GM23338 (cell line): Measurements from ENCODE around the gene SH2D2A.

ENCODE experiments used
- CREB1 ChIP-seq: fragments of 250-450 bp; sonication (Bioruptor Pico); IDR thresholded peaks from 2 replicates; pipeline ENCODE4 v1.5.0; 2020; ENCODE audit warnings: low read depth, mild to moderate bottlenecking, moderate library complexity
- CTCF ChIP-seq, 2 experiments: fragments of 200-600 bp in 1 of 2; sonication (generic) in 1 of 2; conservative IDR thresholded peaks; 2 replicates each; pipeline versions ENCODE4 v1.5.1 to v1.6.1; 2016 to 2017; ENCODE audit warnings: antibody characterized with exemption in 2 of 2, low read depth in 2 of 2, mild to moderate bottlenecking in 2 of 2, moderate library complexity in 1 of 2
- EZH2 ChIP-seq: fragments of 200-600 bp; sonication (generic); IDR thresholded peaks from one replicate; pipeline ENCODE4 v1.8.0; 2017; ENCODE audit warnings: antibody characterized with exemption, mild to moderate bottlenecking, low read depth; ENCODE audit not compliant: unreplicated experiment
- EZH2phosphoT487 ChIP-seq: fragments of 200-600 bp; sonication (generic); IDR thresholded peaks from one replicate; pipeline ENCODE4 v1.8.1; 2018; ENCODE audit warnings: antibody characterized with exemption; ENCODE audit not compliant: unreplicated experiment
- JUNB ChIP-seq: IDR thresholded peaks from one replicate; pipeline ENCODE4 v1.6.1; 2016; ENCODE audit warnings: antibody characterized with exemption; ENCODE audit not compliant: unreplicated experiment
- POLR2AphosphoS5 ChIP-seq: IDR thresholded peaks from 2 replicates; pipeline ENCODE4 v1.6.1; 2016; ENCODE audit warnings: antibody characterized with exemption, low read depth
- REST ChIP-seq: IDR thresholded peaks from one replicate; pipeline ENCODE4 v1.6.1; 2018; ENCODE audit warnings: antibody characterized with exemption; ENCODE audit not compliant: unreplicated experiment
- ZNF114 ChIP-seq: fragments of 250-450 bp; sonication (Bioruptor Pico); IDR thresholded peaks from 2 replicates; pipeline ENCODE4 v1.5.0; 2020; ENCODE audit warnings: mild to moderate bottlenecking, moderate library complexity
- ZNF331 ChIP-seq: fragments of 250-450 bp; sonication (Bioruptor Pico); IDR thresholded peaks from 2 replicates; pipeline ENCODE4 v1.5.0; 2020; ENCODE audit warnings: low read depth, mild to moderate bottlenecking, moderate library complexity

GRCh38 chr1:156809281-156809680 is 7.4 kb downstream of the SH2D2A start:
- TF ChIP-seq CTCF (conservative IDR thresholded peaks at IDR 0.05; ENCODE audit: low read depth in 2 of 2), result no peak
- TF ChIP-seq EZH2, result no peak
- no peak for TF ChIP-seq ZNF331 (CRISPR knock-in tag)
- TF ChIP-seq ZNF114 (CRISPR knock-in tag), result no peak
- no peak for TF ChIP-seq REST
- TF ChIP-seq EZH2phosphoT487, result no peak
- no peak for TF ChIP-seq POLR2AphosphoS5
- no peak for TF ChIP-seq CREB1 (CRISPR knock-in tag)
- no peak for TF ChIP-seq JUNB
